Fibroblast of gingiva (primary cell): Measurements from ENCODE around the gene C6orf89.
"Not testable (repeated sequence)": the region's sequence is repeated elsewhere in the genome, so short reads cannot be mapped to it uniquely, and the experiment has no call there.

Experiments used
- DNase-seq: peaks from one replicate; pipeline ENCODE4 v3.0.0-alpha.2; 2011; ENCODE audit warnings: low read depth

Gene C6orf89

GRCh38 chr6:36888115-36888643, 2.4 kb downstream of the C6orf89 start:
- DNase-seq, result no peak

GRCh38 chr6:36888654-36889481, 3.1 kb downstream of the C6orf89 start:
- no peak for DNase-seq

- no peak for DNase-seq
Observed at GRCh38 chr6:36890112-36890663, 4.4 kb downstream of the C6orf89 start.

GRCh38 chr6:36891153-36891552, 5.4 kb downstream of the C6orf89 start:
- DNase-seq, result not testable (repeated sequence)

- DNase-seq, result no peak
Observed at GRCh38 chr6:36893976-36894932, 8.5 kb downstream of the C6orf89 start.

GRCh38 chr6:36897609-36898008, 11.9 kb downstream of the C6orf89 start:
- no peak for DNase-seq

GRCh38 chr6:36904114-36904513, 18.4 kb downstream of the C6orf89 start:
- DNase-seq, result peak; percentile 37

GRCh38 chr6:36904851-36905393, 19.2 kb downstream of the C6orf89 start:
- no peak for DNase-seq

- no peak for DNase-seq
Observed at GRCh38 chr6:36906539-36907325, 21.0 kb downstream of the C6orf89 start.

- no peak for DNase-seq
Observed at GRCh38 chr6:36907781-36908180, 22.0 kb downstream of the C6orf89 start.

- DNase-seq, result no peak
Observed at GRCh38 chr6:36908747-36909146, 23.0 kb downstream of the C6orf89 start.

GRCh38 chr6:36912030-36912454, 26.3 kb downstream of the C6orf89 start:
- no peak for DNase-seq

GRCh38 chr6:36912586-36912985, 26.8 kb downstream of the C6orf89 start:
- DNase-seq, result peak; percentile 83

GRCh38 chr6:36913082-36913481, 27.3 kb downstream of the C6orf89 start:
- DNase-seq, result no peak

- DNase-seq, result peak; percentile 27
Observed at GRCh38 chr6:36914227-36914794, 28.6 kb downstream of the C6orf89 start.

- no peak for DNase-seq
Observed at GRCh38 chr6:36915599-36915998, 29.8 kb downstream of the C6orf89 start.

GRCh38 chr6:36916126-36916525, 30.4 kb downstream of the C6orf89 start:
- no peak for DNase-seq

- DNase-seq, result peak; percentile 80
Observed at GRCh38 chr6:36917541-36918193, 31.9 kb downstream of the C6orf89 start.

- no peak for DNase-seq
Observed at GRCh38 chr6:36920049-36920448, 34.3 kb downstream of the C6orf89 start.

GRCh38 chr6:36920546-36920945, 34.8 kb downstream of the C6orf89 start:
- DNase-seq, result peak; percentile 72
